GM12878 (cell line): Measurements from ENCODE around the gene CSF2. TPM values are rescaled to one million over a fixed set of nuclear protein-coding genes. Genes with fewer than 3 reads are reported as not detected.

ENCODE experiments used
- CREB1 ChIP-seq: IDR thresholded peaks from 2 replicates; pipeline ENCODE4 v1.6.1; 2012; ENCODE audit warnings: low read depth, mild to moderate bottlenecking, inconsistent platforms
- NR2F1 ChIP-seq: fragments of 450-650 bp; conservative IDR thresholded peaks from 2 replicates; pipeline ENCODE4 v1.6.1; 2017; ENCODE audit warnings: mild to moderate bottlenecking
- RCOR1 ChIP-seq: conservative IDR thresholded peaks from 2 replicates; pipeline ENCODE4 v1.6.1; 2012; ENCODE audit warnings: low read depth, low read length, improper control_type of control experiment
- RELA ChIP-seq: fragments of 450-650 bp; IDR thresholded peaks from 2 replicates; pipeline ENCODE4 v1.8.0; 2014; ENCODE audit warnings: borderline replicate concordance; ENCODE audit not compliant: partially characterized antibody
- RUNX3 ChIP-seq: IDR thresholded peaks from 2 replicates; pipeline ENCODE4 v1.6.1; 2012; ENCODE audit warnings: low read length, inconsistent platforms
- SIX5 ChIP-seq: IDR thresholded peaks from 2 replicates; pipeline ENCODE4 v1.6.1; 2011; ENCODE audit warnings: mild to moderate bottlenecking, low read depth, low read length, moderate library complexity; ENCODE audit not compliant: severe bottlenecking
- SMAD5 ChIP-seq: IDR thresholded peaks from 2 replicates; pipeline ENCODE4 v1.6.1; 2016; ENCODE audit warnings: antibody characterized with exemption, low read depth
- SPI1 ChIP-seq: IDR thresholded peaks from 2 replicates; pipeline ENCODE4 v1.6.1; 2011; ENCODE audit warnings: low read depth, mild to moderate bottlenecking, low read length, moderate library complexity, borderline replicate concordance; ENCODE audit not compliant: insufficient read depth
- SRF ChIP-seq, 2 experiments: IDR thresholded peaks; 2 replicates each; pipeline ENCODE4 v1.6.1; 2011; ENCODE audit warnings: low read depth in 2 of 2, low read length in 2 of 2, mild to moderate bottlenecking in 1 of 2, moderate library complexity in 1 of 2
- YBX1 ChIP-seq: fragments of 450-650 bp; IDR thresholded peaks from 2 replicates; pipeline ENCODE4 v1.6.1; 2016; ENCODE audit warnings: antibody characterized with exemption
- ZBED1 ChIP-seq: IDR thresholded peaks from 2 replicates; pipeline ENCODE4 v1.6.1; 2016; ENCODE audit warnings: borderline replicate concordance
- ZNF384 ChIP-seq: IDR thresholded peaks from 2 replicates; pipeline ENCODE4 v1.6.1; 2012; ENCODE audit warnings: low read depth, mild to moderate bottlenecking, low read length, improper control_type of control experiment, borderline replicate concordance
- polyA plus RNA-seq, 11 experiments: library from polyadenylated mRNA; depleted of rRNA in 4 of 11; unstranded in 6 of 11; stranded (reverse) in 5 of 11; fragments of >200 nt; fragmentation: Nextera tagmentation in 4 of 11; fragmentation: Illumina TruSeq in 1 of 11; extraction: Ambion mirVana in 4 of 11; extraction: Trizol in 1 of 11; gene quantifications; 1 replicate in 1 of 11; 2 replicates in 10 of 11; pipeline versions ENCODE4 v1.2.1 to v1.2.3, GENCODE V29; 2011 to 2016; ENCODE audit warnings: inconsistent platforms in 2 of 11, missing spikeins in 2 of 11, low read depth in 1 of 11
- total RNA-seq, 4 experiments: library from RNA; depleted of rRNA in 3 of 4; stranded (reverse); fragments of >200 nt in 3 of 4; fragmentation: Illumina TruSeq in 1 of 4; extraction: Trizol in 1 of 4; gene quantifications; 2 replicates each; pipeline versions ENCODE4 v1.2.1 to v1.2.3, GENCODE V29; 2013 to 2021
- TF ChIP-seq, protein P1 (sequence below): fragments of 450-650 bp; IDR thresholded peaks from 2 replicates; pipeline ENCODE4 v1.6.1; 2018; ENCODE audit warnings: mild to moderate bottlenecking, low read depth, moderate library complexity; ENCODE audit not compliant: partially characterized antibody
- TF ChIP-seq, protein P2 (sequence below): fragments of 450-650 bp; IDR thresholded peaks from 2 replicates; pipeline ENCODE4 v1.6.1; 2017; ENCODE audit warnings: mild to moderate bottlenecking, low read depth, inconsistent platforms; ENCODE audit not compliant: poor library complexity, severe bottlenecking
- TF ChIP-seq, protein P3 (sequence below): fragments of 450-650 bp; IDR thresholded peaks from 2 replicates; pipeline ENCODE4 v1.6.1; 2017; ENCODE audit warnings: mild to moderate bottlenecking
- TF ChIP-seq, protein P4 (sequence below): fragments of 450-650 bp; IDR thresholded peaks from 2 replicates; pipeline ENCODE4 v1.6.1; 2016; ENCODE audit warnings: mild to moderate bottlenecking
- TF ChIP-seq, protein P5 (sequence below): IDR thresholded peaks from 2 replicates; pipeline ENCODE4 v1.6.1; 2011; ENCODE audit warnings: low read depth, low read length, improper control_type of control experiment, borderline replicate concordance
- TF ChIP-seq, protein P6 (sequence below): IDR thresholded peaks from 2 replicates; pipeline ENCODE4 v1.6.1; 2011; ENCODE audit warnings: mild to moderate bottlenecking, low read depth, low read length, moderate library complexity; ENCODE audit not compliant: insufficient replicate concordance

The CSF2 gene
- total and polyA plus RNA-seq, 10 of the 15 experiments (the other 5 are each of a cell fraction or from before 2014, with no cell fraction given): 0.15 to 2.0 (median 0.69) TPM; not detected in 2

DNA sequence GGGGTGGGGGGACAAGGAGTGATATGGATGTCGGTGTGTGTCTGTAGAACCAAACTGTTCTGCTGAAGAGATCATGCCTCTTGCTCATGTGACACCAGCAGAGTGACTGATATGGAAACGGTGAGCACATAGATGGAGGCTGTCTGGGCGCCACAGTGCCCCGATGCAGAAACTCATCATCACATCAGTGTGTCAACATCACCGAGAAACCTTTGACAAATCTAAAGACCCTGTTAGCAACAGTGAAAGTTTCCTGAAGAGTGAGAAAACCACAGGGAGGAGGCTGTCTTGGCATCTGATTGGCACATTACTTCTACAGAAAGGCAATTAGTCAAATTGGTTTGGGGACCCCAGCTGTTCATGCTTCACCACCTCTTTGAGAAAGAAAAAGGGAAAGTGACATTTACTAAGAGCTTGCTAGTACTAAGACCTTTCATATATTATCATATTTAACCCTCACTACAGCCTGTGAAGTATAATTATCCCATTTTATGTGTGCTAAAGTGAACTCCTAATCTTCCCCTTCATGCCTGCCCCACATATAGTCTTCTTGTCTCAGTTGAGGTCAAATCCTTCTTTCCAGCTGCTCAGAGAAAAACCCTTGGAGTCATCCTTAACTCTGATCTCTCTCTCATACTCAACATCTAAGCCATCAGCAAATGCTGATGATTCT lies 25.6 kb downstream of the CSF2 start (continued):
- TF ChIP-seq SRF (IDR thresholded peaks at IDR 0.05; ENCODE audit: low read depth in 2 of 2, low read length in 2 of 2): 0 out of 4 replicates have a peak, but pooled peaks of 1 of the 2 experiments have one; percentile 29
- TF ChIP-seq, protein P1, sequence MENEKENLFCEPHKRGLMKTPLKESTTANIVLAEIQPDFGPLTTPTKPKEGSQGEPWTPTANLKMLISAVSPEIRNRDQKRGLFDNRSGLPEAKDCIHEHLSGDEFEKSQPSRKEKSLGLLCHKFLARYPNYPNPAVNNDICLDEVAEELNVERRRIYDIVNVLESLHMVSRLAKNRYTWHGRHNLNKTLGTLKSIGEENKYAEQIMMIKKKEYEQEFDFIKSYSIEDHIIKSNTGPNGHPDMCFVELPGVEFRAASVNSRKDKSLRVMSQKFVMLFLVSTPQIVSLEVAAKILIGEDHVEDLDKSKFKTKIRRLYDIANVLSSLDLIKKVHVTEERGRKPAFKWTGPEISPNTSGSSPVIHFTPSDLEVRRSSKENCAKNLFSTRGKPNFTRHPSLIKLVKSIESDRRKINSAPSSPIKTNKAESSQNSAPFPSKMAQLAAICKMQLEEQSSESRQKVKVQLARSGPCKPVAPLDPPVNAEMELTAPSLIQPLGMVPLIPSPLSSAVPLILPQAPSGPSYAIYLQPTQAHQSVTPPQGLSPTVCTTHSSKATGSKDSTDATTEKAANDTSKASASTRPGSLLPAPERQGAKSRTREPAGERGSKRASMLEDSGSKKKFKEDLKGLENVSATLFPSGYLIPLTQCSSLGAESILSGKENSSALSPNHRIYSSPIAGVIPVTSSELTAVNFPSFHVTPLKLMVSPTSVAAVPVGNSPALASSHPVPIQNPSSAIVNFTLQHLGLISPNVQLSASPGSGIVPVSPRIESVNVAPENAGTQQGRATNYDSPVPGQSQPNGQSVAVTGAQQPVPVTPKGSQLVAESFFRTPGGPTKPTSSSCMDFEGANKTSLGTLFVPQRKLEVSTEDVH: no peak
- no peak for TF ChIP-seq SIX5
- TF ChIP-seq RELA: no peak
- TF ChIP-seq NR2F1: peak; percentile 68
- TF ChIP-seq, protein P2, sequence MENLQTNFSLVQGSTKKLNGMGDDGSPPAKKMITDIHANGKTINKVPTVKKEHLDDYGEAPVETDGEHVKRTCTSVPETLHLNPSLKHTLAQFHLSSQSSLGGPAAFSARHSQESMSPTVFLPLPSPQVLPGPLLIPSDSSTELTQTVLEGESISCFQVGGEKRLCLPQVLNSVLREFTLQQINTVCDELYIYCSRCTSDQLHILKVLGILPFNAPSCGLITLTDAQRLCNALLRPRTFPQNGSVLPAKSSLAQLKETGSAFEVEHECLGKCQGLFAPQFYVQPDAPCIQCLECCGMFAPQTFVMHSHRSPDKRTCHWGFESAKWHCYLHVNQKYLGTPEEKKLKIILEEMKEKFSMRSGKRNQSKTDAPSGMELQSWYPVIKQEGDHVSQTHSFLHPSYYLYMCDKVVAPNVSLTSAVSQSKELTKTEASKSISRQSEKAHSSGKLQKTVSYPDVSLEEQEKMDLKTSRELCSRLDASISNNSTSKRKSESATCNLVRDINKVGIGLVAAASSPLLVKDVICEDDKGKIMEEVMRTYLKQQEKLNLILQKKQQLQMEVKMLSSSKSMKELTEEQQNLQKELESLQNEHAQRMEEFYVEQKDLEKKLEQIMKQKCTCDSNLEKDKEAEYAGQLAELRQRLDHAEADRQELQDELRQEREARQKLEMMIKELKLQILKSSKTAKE: peak; percentile 85
- TF ChIP-seq, protein P3, sequence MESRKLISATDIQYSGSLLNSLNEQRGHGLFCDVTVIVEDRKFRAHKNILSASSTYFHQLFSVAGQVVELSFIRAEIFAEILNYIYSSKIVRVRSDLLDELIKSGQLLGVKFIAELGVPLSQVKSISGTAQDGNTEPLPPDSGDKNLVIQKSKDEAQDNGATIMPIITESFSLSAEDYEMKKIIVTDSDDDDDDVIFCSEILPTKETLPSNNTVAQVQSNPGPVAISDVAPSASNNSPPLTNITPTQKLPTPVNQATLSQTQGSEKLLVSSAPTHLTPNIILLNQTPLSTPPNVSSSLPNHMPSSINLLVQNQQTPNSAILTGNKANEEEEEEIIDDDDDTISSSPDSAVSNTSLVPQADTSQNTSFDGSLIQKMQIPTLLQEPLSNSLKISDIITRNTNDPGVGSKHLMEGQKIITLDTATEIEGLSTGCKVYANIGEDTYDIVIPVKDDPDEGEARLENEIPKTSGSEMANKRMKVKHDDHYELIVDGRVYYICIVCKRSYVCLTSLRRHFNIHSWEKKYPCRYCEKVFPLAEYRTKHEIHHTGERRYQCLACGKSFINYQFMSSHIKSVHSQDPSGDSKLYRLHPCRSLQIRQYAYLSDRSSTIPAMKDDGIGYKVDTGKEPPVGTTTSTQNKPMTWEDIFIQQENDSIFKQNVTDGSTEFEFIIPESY: no peak
- TF ChIP-seq, protein P4, sequence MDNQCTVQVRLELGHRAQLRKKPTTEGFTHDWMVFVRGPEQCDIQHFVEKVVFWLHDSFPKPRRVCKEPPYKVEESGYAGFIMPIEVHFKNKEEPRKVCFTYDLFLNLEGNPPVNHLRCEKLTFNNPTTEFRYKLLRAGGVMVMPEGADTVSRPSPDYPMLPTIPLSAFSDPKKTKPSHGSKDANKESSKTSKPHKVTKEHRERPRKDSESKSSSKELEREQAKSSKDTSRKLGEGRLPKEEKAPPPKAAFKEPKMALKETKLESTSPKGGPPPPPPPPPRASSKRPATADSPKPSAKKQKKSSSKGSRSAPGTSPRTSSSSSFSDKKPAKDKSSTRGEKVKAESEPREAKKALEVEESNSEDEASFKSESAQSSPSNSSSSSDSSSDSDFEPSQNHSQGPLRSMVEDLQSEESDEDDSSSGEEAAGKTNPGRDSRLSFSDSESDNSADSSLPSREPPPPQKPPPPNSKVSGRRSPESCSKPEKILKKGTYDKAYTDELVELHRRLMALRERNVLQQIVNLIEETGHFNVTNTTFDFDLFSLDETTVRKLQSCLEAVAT: no peak
- no peak for TF ChIP-seq SMAD5
- TF ChIP-seq, protein P5, sequence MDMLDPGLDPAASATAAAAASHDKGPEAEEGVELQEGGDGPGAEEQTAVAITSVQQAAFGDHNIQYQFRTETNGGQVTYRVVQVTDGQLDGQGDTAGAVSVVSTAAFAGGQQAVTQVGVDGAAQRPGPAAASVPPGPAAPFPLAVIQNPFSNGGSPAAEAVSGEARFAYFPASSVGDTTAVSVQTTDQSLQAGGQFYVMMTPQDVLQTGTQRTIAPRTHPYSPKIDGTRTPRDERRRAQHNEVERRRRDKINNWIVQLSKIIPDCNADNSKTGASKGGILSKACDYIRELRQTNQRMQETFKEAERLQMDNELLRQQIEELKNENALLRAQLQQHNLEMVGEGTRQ: no peak; the same call in 1 of the 2 replicates
- TF ChIP-seq RUNX3: no peak
- TF ChIP-seq ZNF384: no peak
- no peak for TF ChIP-seq YBX1
- TF ChIP-seq ZBED1: peak; percentile 84; the same call in 1 of the 2 replicates
- TF ChIP-seq RCOR1: no peak
- TF ChIP-seq, protein P6, sequence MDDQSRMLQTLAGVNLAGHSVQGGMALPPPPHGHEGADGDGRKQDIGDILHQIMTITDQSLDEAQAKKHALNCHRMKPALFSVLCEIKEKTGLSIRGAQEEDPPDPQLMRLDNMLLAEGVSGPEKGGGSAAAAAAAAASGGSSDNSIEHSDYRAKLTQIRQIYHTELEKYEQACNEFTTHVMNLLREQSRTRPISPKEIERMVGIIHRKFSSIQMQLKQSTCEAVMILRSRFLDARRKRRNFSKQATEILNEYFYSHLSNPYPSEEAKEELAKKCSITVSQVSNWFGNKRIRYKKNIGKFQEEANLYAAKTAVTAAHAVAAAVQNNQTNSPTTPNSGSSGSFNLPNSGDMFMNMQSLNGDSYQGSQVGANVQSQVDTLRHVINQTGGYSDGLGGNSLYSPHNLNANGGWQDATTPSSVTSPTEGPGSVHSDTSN: peak; percentile 60
- no peak for TF ChIP-seq CREB1
- TF ChIP-seq SPI1: no peak
